ENCODE data around the gene VASN. TPM values are rescaled to one million over a fixed set of nuclear protein-coding genes. Genes with fewer than 3 reads are reported as not detected.
A peak's percentile ranks its signal among the peaks of the same experiment; 100 is the strongest.

The VASN gene
- total RNA-seq, 1 donor from 2014 or later: 0.67 TPM

DNA sequence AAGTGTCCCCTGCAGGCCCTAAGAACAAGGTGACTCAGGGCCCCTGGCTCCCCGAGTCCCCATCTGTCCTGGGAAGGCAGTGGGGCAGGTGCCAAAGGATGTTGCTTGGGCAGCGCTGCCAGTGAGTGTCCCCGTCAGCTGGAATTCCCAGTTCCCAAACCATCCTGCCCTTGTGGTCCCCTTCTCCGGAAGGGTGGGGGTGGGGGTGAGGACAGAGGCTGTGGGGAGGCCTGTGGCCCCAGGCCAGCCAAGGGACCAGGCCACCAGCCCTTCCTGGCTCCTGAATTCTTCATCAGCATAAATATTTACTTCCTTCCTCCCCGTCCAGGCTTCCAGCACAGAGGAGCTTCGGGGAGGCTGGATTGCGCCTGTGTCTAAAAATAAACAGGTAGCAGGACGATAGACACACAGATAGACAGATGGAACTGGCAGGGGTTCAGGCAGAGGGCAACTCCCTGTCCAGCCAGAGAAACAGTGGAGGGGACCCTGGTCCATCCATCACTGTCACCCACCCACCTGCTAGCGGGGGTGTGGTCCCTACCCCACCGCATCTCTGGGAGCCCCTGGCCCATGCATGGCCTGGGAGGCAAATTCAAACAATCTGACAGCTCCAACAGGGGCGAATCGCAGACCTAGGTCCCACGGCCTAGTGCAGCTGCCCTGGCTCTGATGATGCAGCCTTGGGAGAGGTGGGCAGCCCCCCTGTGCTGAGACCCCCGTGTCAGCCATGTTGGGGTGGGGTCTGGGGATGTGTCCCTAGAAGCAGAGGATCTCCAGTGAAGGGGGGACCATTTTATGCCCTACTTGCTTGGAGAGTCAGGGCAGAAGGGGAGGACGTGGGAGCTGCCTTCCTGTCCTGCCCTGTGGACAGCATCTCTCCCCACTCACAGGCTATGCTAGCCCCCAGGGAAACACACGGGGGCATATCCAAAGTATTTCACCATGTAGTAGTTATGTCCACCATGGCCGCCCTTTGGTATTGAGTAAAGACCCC lies 42.6 kb upstream of the VASN start:
- peaks cover 3% of the 10 kb centered on the region for H3K4me1 Mint-ChIP-seq (ENCODE audit: unreplicated experiment)
- H3K9me3 Mint-ChIP-seq (ENCODE audit: unreplicated experiment): no peaks in the 10 kb centered on the region
- H3K36me3 Mint-ChIP-seq (ENCODE audit: low read depth, unreplicated experiment): no peaks in the 10 kb centered on the region
- DNase-seq (ENCODE audit: low spot score): no peak
- no peak overlapping the region for H3K27ac Mint-ChIP-seq (ENCODE audit: unreplicated experiment)
- peaks cover 2% of the 10 kb centered on the region for H3K27me3 Mint-ChIP-seq (ENCODE audit: unreplicated experiment)
- H3K4me3 Mint-ChIP-seq (ENCODE audit: unreplicated experiment): no peak overlapping the region
- TF ChIP-seq, protein P1, sequence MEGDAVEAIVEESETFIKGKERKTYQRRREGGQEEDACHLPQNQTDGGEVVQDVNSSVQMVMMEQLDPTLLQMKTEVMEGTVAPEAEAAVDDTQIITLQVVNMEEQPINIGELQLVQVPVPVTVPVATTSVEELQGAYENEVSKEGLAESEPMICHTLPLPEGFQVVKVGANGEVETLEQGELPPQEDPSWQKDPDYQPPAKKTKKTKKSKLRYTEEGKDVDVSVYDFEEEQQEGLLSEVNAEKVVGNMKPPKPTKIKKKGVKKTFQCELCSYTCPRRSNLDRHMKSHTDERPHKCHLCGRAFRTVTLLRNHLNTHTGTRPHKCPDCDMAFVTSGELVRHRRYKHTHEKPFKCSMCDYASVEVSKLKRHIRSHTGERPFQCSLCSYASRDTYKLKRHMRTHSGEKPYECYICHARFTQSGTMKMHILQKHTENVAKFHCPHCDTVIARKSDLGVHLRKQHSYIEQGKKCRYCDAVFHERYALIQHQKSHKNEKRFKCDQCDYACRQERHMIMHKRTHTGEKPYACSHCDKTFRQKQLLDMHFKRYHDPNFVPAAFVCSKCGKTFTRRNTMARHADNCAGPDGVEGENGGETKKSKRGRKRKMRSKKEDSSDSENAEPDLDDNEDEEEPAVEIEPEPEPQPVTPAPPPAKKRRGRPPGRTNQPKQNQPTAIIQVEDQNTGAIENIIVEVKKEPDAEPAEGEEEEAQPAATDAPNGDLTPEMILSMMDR (IDR thresholded peaks at IDR 0.05; ENCODE audit: unreplicated experiment): no peak

DNA sequence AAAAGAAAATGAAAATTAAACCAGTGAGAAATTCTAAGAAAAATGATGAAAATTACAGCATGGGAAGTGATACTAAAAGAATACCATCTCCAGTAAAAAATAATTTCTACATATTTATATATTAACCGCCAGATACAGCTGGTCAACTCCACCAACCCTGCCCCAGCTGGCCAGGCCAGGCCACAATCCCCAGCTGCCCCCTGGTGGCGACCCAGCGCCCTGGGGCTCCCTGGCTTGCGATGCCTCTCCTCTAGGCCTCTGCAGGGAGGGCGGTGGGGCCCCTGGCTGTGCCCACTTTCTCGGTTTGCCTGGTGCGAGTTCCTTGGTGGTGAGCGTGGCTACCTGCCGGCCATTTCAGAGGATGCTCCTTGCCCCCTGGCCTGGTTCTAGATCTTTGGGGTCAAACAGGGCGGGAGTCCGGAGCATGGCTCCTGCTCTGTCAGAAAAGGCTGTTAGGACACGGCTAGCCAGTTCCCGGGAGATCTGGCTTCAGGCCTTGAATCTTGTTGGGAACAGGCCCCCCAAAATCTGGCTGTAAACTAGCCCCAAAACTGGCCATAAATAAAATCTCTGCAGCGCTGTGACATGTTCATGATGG lies 41.3 kb upstream of the VASN start:
- H3K36me3 Mint-ChIP-seq (ENCODE audit: low read depth, unreplicated experiment): no peaks in the 10 kb centered on the region
- no peaks in the 10 kb centered on the region for H3K9me3 Mint-ChIP-seq (ENCODE audit: unreplicated experiment)
- peaks cover 2% of the 10 kb centered on the region for H3K27me3 Mint-ChIP-seq (ENCODE audit: unreplicated experiment)
- H3K4me3 Mint-ChIP-seq (ENCODE audit: unreplicated experiment): no peak overlapping the region
- peaks cover 3% of the 10 kb centered on the region for H3K4me1 Mint-ChIP-seq (ENCODE audit: unreplicated experiment)
- TF ChIP-seq, protein P1 (IDR thresholded peaks at IDR 0.05; ENCODE audit: unreplicated experiment): peak; percentile 94
- H3K27ac Mint-ChIP-seq (ENCODE audit: unreplicated experiment): no peak overlapping the region
- DNase-seq (ENCODE audit: low spot score): peak; percentile 92

DNA sequence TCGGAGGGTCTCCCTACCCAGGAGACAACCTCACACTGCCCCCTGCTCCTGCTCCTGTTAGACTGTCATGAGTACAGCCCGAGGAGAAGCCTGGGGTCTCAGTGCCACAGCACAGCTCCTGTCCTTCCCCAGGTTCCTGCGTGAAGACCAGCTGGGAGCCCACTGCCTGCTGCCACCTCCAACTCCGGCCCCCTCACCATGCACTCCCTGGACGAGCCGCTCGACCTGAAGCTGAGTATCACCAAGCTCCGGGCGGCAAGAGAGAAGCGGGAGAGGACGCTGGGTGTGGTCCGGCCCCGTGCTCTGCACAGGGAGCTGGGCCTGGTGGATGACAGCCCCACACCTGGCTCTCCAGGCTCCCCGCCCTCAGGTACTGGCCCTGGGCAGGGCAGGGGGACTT lies 39.6 kb upstream of the VASN start:
- H3K4me3 Mint-ChIP-seq (ENCODE audit: unreplicated experiment): no peak overlapping the region
- H3K36me3 Mint-ChIP-seq (ENCODE audit: low read depth, unreplicated experiment): peaks cover 4% of the 10 kb centered on the region
- H3K4me1 Mint-ChIP-seq (ENCODE audit: unreplicated experiment): peaks cover 3% of the 10 kb centered on the region
- TF ChIP-seq, protein P1 (IDR thresholded peaks at IDR 0.05; ENCODE audit: unreplicated experiment): no peak
- no peak for DNase-seq (ENCODE audit: low spot score)
- no peaks in the 10 kb centered on the region for H3K9me3 Mint-ChIP-seq (ENCODE audit: unreplicated experiment)
- peaks cover 2% of the 10 kb centered on the region for H3K27me3 Mint-ChIP-seq (ENCODE audit: unreplicated experiment)
- H3K27ac Mint-ChIP-seq (ENCODE audit: unreplicated experiment): no peak overlapping the region

- Mint-ChIP-seq H3K27me3 (ENCODE audit: unreplicated experiment) (peaks cover 2% of the 10 kb centered on the region), H3K4me1 (ENCODE audit: unreplicated experiment) (peaks cover 3% of the 10 kb centered on the region)
- TF ChIP-seq, protein P1 (IDR thresholded peaks at IDR 0.05; ENCODE audit: unreplicated experiment): no peak
Observed at GRCh38 chr16:4332623-4333307, 38.9 kb upstream of the VASN start.

More at GRCh38 chr16:4332623-4333307, 38.9 kb upstream of the VASN start:
- H3K9me3 Mint-ChIP-seq (ENCODE audit: unreplicated experiment): no peaks in the 10 kb centered on the region
- no peak overlapping the region for H3K4me3 Mint-ChIP-seq (ENCODE audit: unreplicated experiment)
- H3K27ac Mint-ChIP-seq (ENCODE audit: unreplicated experiment): no peak overlapping the region
- no peak for DNase-seq (ENCODE audit: low spot score)
- peaks cover 4% of the 10 kb centered on the region for H3K36me3 Mint-ChIP-seq (ENCODE audit: low read depth, unreplicated experiment)

All from endothelial cell (in vitro differentiated cells).